HCT116 (cell line): Measurements from ENCODE around the gene PMF1. TPM values are rescaled to one million over a fixed set of nuclear protein-coding genes. Genes with fewer than 3 reads are reported as not detected.

Experiments used
- ATAC-seq: fragments of 200-7000 bp; cut with Tn5 transposase; 2 replicates; pipeline ENCODE4 v1.9.1; 2020; ENCODE audit warnings: mild to moderate bottlenecking, moderate library complexity
- BruUV-seq: library from RNA; stranded (reverse); fragments of 400-500 nt; replicated peaks from 2 replicates; lab custom pipeline; 2021; lab: Mats Ljungman, UMichigan
- CTCF ChIA-PET: fragments of 300-600 bp; sonication (Branson Sonifier 250); formaldehyde crosslinking; loops from one replicate; lab custom pipeline; 2021; ENCODE audit warnings: antibody characterized with exemption; lab: Charles Lee
- POLR2A ChIA-PET: fragments of 300-600, 350-600 bp; sonication (Branson Sonifier 250); formaldehyde crosslinking; loops from one replicate; lab custom pipeline; 2021; ENCODE audit warnings: antibody characterized with exemption; lab: Charles Lee
- RAD21 ChIA-PET, 2 experiments: fragments of 300-600 bp; sonication (Branson Sonifier 250); formaldehyde crosslinking; loops; one replicate each; lab custom pipeline; 2023; ENCODE audit warnings: low total read pairs in 2 of 2; ENCODE audit not compliant: uncharacterized antibody in 2 of 2, unreplicated experiment in 2 of 2, low non-redundant PET in 1 of 2; lab: Charles Lee
- DNase-seq: peaks from one replicate; pipeline ENCODE4 v3.0.0-alpha.2; 2010; ENCODE audit warnings: low read depth, low spot score
- H2AFZ ChIP-seq: fragments of 200-600 bp; shearing (Covaris generic), sonication (generic); 2 replicates; pipeline ENCODE4 v1.6.1; 2017; ENCODE audit warnings: low read depth, mixed run types, mixed read lengths, antibody characterized with exemption, low read length; ENCODE audit not compliant: poor library complexity, severe bottlenecking
- H3K27ac ChIP-seq: 2 replicates; pipeline ENCODE4 v1.5.1; 2012; ENCODE audit warnings: low read depth, low read length
- H3K27me3 ChIP-seq: fragments of 200-600 bp; sonication (generic); 2 replicates; pipeline ENCODE4 v1.6.1; 2016; ENCODE audit warnings: mixed run types, low read length, mixed read lengths; ENCODE audit not compliant: insufficient read depth
- H3K36me3 ChIP-seq, 2 experiments: fragments of 200-500 bp in 1 of 2; fragments of 200-600 bp in 1 of 2; sonication (Bioruptor generic) in 1 of 2; sonication (generic) in 1 of 2; 2 replicates each; pipeline versions ENCODE4 v1.5.1 to v1.6.1; 2014 to 2016; ENCODE audit warnings: low read length in 2 of 2, inconsistent platforms in 1 of 2, mixed read lengths in 1 of 2, mixed run types in 1 of 2; ENCODE audit not compliant: insufficient read depth in 2 of 2, control insufficient read depth in 1 of 2
- H3K4me1 ChIP-seq, 2 experiments: fragments of 200-600 bp in 1 of 2; sonication (generic) in 1 of 2; 2 replicates each; pipeline versions ENCODE4 v1.5.1 to v1.6.1; 2012 to 2017; ENCODE audit warnings: low read length in 2 of 2, inconsistent platforms in 1 of 2, mild to moderate bottlenecking in 1 of 2, mixed read lengths in 1 of 2, mixed run types in 1 of 2, moderate library complexity in 1 of 2; ENCODE audit not compliant: insufficient read depth in 2 of 2, control insufficient read depth in 1 of 2
- H3K4me2 ChIP-seq: fragments of 200-600 bp; sonication (generic); 2 replicates; pipeline ENCODE4 v1.6.1; 2017; ENCODE audit warnings: mixed run types, low read length, mixed read lengths
- H3K4me3 ChIP-seq, 2 experiments: fragments of 200-600 bp in 1 of 2; sonication (generic) in 1 of 2; replicated peaks in 1 of 2; 2 replicates each; pipeline ENCODE4 v1.5.1; 2011 to 2016; ENCODE audit warnings: low read length in 2 of 2, control low read depth in 1 of 2, low read depth in 1 of 2, mild to moderate bottlenecking in 1 of 2, mixed read lengths in 1 of 2, mixed run types in 1 of 2
- H3K79me2 ChIP-seq: fragments of 200-600 bp; sonication (generic); 2 replicates; pipeline ENCODE4 v1.6.1; 2017; ENCODE audit warnings: mild to moderate bottlenecking, mixed run types, low read length, moderate library complexity, mixed read lengths; ENCODE audit not compliant: insufficient read depth
- H3K9ac ChIP-seq: fragments of 200-600 bp; sonication (generic); 2 replicates; pipeline ENCODE4 v1.6.1; 2016; ENCODE audit warnings: low read length, mixed read lengths
- H3K9me2 ChIP-seq: fragments of 200-600 bp; sonication (generic), shearing (Covaris generic); 2 replicates; pipeline ENCODE4 v1.6.1; 2017; ENCODE audit warnings: mixed run types, mild to moderate bottlenecking, moderate library complexity; ENCODE audit not compliant: insufficient read depth
- H3K9me3 ChIP-seq, 2 experiments: fragments of 200-500 bp in 1 of 2; fragments of 200-600 bp in 1 of 2; sonication (Bioruptor generic) in 1 of 2; sonication (generic) in 1 of 2; 2 replicates each; pipeline ENCODE4 v1.6.1; 2014 to 2017; ENCODE audit warnings: low read length in 2 of 2, mixed read lengths in 2 of 2, inconsistent platforms in 1 of 2, low read depth in 1 of 2, mild to moderate bottlenecking in 1 of 2, mixed run types in 1 of 2, moderate library complexity in 1 of 2; ENCODE audit not compliant: control insufficient read depth in 1 of 2, insufficient read depth in 1 of 2
- H4K20me1 ChIP-seq: fragments of 200-600 bp; sonication (generic), shearing (Covaris generic); 2 replicates; pipeline ENCODE4 v1.6.1; 2017; ENCODE audit warnings: mixed run types, mild to moderate bottlenecking, moderate library complexity; ENCODE audit not compliant: insufficient read depth
- CEBPB ChIP-seq: IDR thresholded peaks from 2 replicates; pipeline ENCODE4 v1.6.1; 2012; ENCODE audit warnings: low read depth
- EGR1 ChIP-seq: IDR thresholded peaks from 2 replicates; pipeline ENCODE4 v1.6.1; 2012; ENCODE audit warnings: low read depth
- ELF1 ChIP-seq: IDR thresholded peaks from 2 replicates; pipeline ENCODE4 v1.6.1; 2012; ENCODE audit warnings: low read depth, borderline replicate concordance
- POLR2A ChIP-seq: IDR thresholded peaks from 2 replicates; pipeline ENCODE4 v1.7.0; 2011; ENCODE audit warnings: borderline replicate concordance; ENCODE audit not compliant: insufficient read depth, insufficient read length; ENCODE audit errors: extremely low read depth
- REST ChIP-seq: IDR thresholded peaks from 2 replicates; pipeline ENCODE4 v1.6.1; 2012; ENCODE audit warnings: low read depth
- YY1 ChIP-seq: IDR thresholded peaks from 2 replicates; pipeline ENCODE4 v1.6.1; 2011; ENCODE audit warnings: low read length, low read depth, moderate library complexity, mild to moderate bottlenecking; ENCODE audit not compliant: insufficient replicate concordance; ENCODE audit errors: extremely low read depth
- ZBTB33 ChIP-seq: IDR thresholded peaks from 2 replicates; pipeline ENCODE4 v1.6.1; 2011; ENCODE audit warnings: mild to moderate bottlenecking, low read length, moderate library complexity; ENCODE audit not compliant: insufficient replicate concordance; ENCODE audit errors: extremely low read depth
- ZFX ChIP-seq: fragments of 450-650 bp; IDR thresholded peaks from 2 replicates; pipeline ENCODE4 v1.6.1; 2017
- intact Hi-C: fragments of 100-400 bp; cut with micrococcal nuclease; formaldehyde crosslinking; loops from 2 replicates; pipeline ENCODE4 v1.10.0; 2022
- total RNA-seq: library from RNA; stranded (reverse); gene quantifications from one replicate; pipeline ENCODE4 v1.2.1, GENCODE V29; 2021; ENCODE audit not compliant: unreplicated experiment

The PMF1 gene
- total RNA-seq, 1 experiment from 2014 or later = 52.6 TPM

GRCh38 chr1:156196445-156196844 is 16.4 kb upstream of the PMF1 start:
- ATAC-seq (no peak), DNase-seq (no peak)
- H3K4me1 ChIP-seq = peaks cover 8 to 20% of the 10 kb centered on the region in 2 experiments
- TF ChIP-seq ZFX (no peak), ELF1 (no peak), CEBPB (no peak), YY1 (no peak), ZBTB33 (no peak), REST (no peak), EGR1 (no peak), POLR2A (no peak)
- H3K9ac ChIP-seq = no peak overlapping the region
- CTCF ChIA-PET = no interaction called here
- BruUV-seq = no TSS peak
- H4K20me1 ChIP-seq = no peaks in the 10 kb centered on the region
- H3K9me3 ChIP-seq = no peaks in the 10 kb centered on the region
- intact Hi-C loops = no loop called here
- no peak overlapping the region for H2AFZ ChIP-seq
- peaks cover 46% of the 10 kb centered on the region for H3K79me2 ChIP-seq
- peaks cover 1 to 8% of the 10 kb centered on the region in 2 experiments; a peak in 1 of 4 replicates for H3K36me3 ChIP-seq
- no peak overlapping the region for H3K27ac ChIP-seq
- H3K4me2 ChIP-seq = no peak overlapping the region
- no peaks in the 10 kb centered on the region for H3K27me3 ChIP-seq
- RAD21 ChIA-PET = no interaction called here
- POLR2A ChIA-PET = interaction anchor here (6.3 kb wide), 1 partner anchor 16 kb away, joined by 21 read pairs; the partner anchor contains the start of gene PMF1
- no peak overlapping the region for H3K4me3 ChIP-seq
- no peaks in the 10 kb centered on the region for H3K9me2 ChIP-seq
